Head of caudate nucleus (tissue), 42 donors: ENCODE results near the gene PDE4B.
"Not testable (repeated sequence)": the region's sequence is repeated elsewhere in the genome, so short reads cannot be mapped to it uniquely, and the experiment has no call there.

Source experiments
- DNase-seq, 42 donors: peaks; one replicate each; pipeline versions ENCODE4 v3.0.0 to v3.0.0-alpha.2; 2020 to 2021; ENCODE audit warnings: mixed read lengths in 7 of 42
- intact Hi-C: fragments of 100-400 bp; cut with DNase I; formaldehyde crosslinking; loops from one replicate; pipeline ENCODE4 v1.15.0; 2022

Gene PDE4B

GRCh38 chr1:66316464-66317247 is 524.0 kb downstream of the PDE4B start:
- no peak for DNase-seq

DNA sequence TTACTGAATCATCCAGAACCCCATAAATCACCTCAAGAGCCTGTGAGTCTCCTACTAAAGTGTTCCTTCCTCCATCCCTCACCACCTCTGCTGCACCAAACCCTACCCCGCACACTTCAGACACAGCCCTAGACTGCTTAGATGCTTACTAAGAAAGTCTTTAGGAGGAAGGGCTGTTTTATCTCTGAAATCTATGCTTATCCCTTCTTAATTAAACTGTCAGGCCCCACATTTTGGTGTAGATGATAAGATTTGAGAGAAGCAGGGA is 524.5 kb downstream of the PDE4B start:
- DNase-seq: no peak
- intact Hi-C loops: no loop called here

More at GRCh38 chr1:66316464-66317247, 524.0 kb downstream of the PDE4B start:
- intact Hi-C loops: no loop called here

DNA sequence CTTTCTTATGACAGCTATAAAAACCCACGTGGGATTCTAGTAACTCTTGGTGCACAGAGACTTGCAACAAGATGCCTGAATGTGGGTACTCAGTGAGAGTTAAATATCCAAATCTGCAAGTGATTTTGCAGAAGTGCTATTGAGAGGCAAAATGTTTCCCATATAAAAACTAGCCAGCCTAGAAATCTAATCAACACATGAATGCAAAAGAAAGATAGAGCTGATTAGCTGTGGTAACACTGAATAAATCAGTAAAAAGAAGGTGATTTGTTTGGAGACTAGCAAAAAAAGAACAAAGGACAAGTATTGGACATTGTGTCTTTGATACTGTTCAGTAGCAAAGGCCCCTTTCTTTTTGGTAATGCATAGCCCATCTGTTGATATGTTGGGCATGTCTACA is 527.5 kb downstream of the PDE4B start:
- DNase-seq: no peak
- intact Hi-C loops: no loop called here

DNA sequence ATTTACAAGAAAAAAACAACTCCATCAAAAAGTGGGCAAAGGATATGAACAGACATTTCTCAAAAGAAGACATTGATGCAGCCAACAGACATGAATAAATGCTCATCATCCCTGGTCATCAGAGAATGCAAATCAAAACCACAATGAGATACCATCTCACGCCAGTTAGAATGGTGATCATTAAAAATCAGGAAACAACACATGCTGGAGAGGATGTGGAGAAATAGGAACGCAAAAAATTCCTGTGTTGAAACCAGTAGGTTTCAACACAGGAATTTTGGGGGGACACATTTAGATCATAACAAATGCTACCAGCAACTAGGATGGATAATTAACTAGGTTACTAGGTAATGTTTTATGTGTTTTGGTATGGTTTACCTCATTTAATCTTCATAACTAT is 529.8 kb downstream of the PDE4B start:
- intact Hi-C loops: not testable (repeated sequence)

DNA sequence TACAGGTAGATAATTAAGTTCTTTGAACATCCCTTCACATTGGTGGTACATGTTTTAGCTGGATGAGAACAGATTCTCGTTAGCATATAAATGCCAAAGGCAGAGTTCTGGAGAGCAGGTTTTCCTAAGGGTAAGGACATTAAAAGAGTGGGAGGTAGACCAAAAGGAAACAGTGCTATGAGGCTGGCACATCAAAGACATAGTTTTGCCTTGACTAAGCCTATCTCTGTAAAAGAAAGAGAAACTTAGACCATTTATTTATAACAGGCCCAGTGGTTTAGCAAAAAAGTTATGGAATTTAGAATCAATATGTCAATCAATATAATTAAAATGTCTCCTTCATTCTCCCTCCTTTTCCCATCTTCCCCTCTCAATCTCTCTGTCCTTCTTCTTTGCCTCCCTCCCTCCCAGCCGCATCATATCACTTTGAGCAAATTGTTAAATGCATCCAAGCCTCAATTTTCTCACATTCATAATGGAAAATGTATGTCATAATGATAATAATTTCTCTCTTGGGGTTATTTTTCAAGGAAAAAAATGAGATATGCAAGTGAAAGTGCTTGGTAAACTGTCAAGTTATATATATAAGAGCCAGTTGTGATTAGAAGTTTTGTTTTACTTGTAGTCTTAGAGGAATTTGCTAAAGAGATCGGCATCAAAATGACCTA is 531.4 kb downstream of the PDE4B start:
- intact Hi-C loops: no loop called here
- no peak for DNase-seq

More for the DNA sequence above, 529.8 kb downstream of the PDE4B start:
- not testable (repeated sequence) for DNase-seq

GRCh38 chr1:66325594-66326380 is 533.1 kb downstream of the PDE4B start:
- intact Hi-C loops: no loop called here

GRCh38 chr1:66326867-66327266 is 534.2 kb downstream of the PDE4B start:
- intact Hi-C loops: no loop called here
- DNase-seq: no peak

More at GRCh38 chr1:66325594-66326380, 533.1 kb downstream of the PDE4B start:
- DNase-seq: no peak

DNA sequence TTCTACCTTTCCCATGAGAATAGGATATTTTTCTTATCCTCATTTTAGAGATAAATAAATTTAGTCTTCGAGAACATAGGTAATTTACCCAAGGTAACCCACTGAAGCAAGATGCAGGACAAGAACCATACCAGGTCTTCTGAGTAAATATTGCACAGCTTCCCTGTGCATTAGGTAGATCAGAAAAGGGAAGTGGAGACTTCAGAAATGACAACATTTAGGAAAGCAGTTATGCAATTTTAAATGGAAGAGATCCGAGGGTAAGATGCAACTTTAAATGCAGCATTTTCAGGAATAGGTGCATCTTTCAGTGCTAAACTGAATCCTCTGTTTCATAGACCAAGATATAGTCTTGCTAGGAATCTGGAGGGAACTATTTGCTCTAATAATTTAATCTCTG is 534.9 kb downstream of the PDE4B start:
- intact Hi-C loops: no loop called here
- DNase-seq: no peak

DNA sequence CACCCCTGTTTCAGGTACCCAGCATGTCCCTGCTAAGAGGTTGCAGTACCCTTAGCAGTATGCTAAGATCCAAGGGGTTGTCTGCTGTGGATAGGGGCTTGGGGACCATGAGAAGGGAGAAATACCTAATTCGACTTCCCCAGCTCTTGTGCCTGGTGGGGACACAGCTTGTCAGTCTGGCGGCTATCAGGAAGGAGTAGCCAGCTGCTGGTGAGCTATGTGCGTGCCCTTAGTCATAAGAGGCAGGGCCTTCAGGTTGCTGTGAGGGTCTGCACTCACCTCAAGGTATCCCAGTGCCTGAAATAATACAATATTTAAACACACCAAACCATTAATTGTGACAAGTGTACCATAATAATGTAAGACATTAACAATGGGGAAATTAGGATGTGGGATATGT is 536.2 kb downstream of the PDE4B start:
- no peak for DNase-seq
- intact Hi-C loops: no loop called here

DNA sequence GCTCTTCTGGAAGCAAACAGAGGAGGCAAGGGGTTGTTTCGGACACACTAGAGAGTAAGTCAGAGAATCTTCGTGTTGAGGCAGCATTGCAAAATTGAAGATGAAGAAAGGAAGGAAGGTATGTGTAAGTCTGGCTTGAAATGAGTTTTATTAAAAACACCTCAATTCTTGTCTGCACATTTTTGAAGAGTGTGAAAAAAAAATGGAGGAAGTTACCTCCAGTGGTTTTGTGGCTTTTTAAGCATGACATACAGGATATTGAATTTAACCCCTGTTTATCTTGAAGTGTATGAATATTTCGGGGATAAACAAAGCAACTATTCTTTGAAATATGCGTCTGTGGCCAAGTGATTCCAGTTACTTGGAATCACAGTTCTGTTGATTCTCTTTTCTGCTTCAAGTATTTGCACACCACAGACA is 538.0 kb downstream of the PDE4B start:
- intact Hi-C loops: no loop called here
- no peak for DNase-seq

DNA sequence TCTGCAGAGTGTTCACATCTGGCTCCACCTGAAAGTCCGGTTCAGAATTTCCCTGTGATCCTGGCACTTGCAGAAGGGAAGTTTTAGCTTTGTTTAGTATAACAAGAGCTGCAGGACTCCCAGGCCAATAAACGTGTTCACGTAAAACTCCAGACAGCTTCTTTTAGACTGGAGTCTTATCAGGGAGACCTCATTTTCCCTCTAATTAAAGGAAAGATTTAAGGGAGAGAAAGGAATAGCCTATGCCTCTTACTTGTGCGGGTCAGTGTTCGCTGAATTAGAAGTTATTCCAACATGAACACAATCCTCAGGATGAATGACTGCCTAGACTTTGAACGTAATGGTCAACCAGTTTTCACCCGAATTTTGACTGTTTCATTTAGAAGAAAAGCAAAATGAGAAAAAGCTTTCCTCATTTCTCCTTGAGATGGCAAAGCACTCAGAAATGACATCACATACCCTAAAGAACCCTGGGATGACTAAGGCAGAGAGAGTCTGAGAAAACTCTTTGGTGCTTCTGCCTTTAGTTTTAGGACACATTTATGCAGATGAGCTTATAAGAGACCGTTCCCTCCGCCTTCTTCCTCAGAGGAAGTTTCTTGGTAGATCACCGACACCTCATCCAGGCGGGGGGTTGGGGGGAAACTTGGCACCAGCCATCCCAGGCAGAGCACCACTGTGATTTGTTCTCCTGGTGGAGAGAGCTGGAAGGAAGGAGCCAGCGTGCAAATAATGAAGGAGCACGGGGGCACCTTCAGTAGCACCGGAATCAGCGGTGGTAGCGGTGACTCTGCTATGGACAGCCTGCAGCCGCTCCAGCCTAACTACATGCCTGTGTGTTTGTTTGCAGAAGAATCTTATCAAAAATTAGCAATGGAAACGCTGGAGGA is 539.2 kb downstream of the PDE4B start:
- intact Hi-C loops: no loop called here
- peak in 26 of 42 donors; percentile 13 to 73 (median 44) for DNase-seq

GRCh38 chr1:66332548-66332901 is 539.8 kb downstream of the PDE4B start:
- no peak for DNase-seq
- intact Hi-C loops: no loop called here

DNA sequence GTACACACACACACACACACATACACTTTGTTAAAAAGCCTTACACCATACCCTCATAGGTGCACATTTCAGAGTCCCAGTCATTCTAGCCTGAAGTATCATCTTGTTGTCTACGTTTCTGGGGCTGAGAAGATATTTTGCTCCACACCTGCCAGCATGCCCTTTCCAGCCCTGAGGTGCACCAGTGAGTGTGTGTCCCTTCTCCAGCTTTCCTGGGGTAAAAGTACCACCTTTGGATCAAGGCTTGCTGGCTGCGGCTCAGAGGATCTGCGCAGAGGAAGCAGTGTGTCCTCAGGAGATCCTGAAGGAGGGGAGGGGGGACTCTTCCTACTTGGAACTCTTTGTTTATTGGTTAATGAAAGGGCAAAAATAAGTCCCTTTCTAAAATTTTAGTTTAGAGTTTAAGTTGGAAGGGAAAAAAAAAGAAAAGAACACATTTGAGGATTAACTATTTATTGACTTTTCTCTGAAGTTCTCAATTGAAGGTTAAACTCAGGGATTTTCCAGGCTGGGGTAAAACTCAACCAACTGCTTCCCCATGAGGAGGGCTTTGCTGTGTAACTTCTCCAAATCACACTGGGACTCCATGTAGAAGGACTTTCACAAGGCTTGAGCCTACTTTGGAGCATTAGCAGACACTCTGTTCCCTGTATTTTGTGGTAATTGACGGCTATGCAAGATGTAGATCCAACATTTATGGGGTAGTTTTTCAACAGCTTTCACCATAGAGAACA is 540.9 kb downstream of the PDE4B start:
- intact Hi-C loops: no loop called here
- DNase-seq: peak in 1 of 42 donors; percentile 38

- no peak for DNase-seq
- intact Hi-C loops: no loop called here
These were observed 541.6 kb downstream of the PDE4B start for GRCh38 chr1:66334318-66334717.

- intact Hi-C loops: no loop called here
- DNase-seq: no peak
These were observed 542.4 kb downstream of the PDE4B start for GRCh38 chr1:66335125-66335524.

GRCh38 chr1:66335859-66336640 is 543.4 kb downstream of the PDE4B start:
- peak in 34 of 42 donors; percentile 22 to 76 (median 48) for DNase-seq
- intact Hi-C loops: no loop called here

DNA sequence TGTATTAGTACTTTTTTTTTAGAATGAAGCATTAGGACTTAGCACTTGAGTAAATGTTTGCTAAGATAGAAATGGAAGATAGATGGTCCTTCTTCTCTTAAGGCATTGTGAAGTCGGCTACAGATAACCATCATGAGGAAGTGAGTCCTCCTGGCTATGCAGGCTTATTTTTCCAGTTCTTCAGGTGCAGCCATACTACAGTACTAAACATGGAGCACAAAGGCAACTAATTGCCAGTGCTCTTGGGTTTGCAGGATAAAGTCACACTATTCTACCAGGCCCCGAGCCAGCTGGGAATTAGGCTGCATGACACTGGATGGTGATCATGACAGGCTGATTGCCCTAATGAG is 543.9 kb downstream of the PDE4B start:
- no peak for DNase-seq

DNA sequence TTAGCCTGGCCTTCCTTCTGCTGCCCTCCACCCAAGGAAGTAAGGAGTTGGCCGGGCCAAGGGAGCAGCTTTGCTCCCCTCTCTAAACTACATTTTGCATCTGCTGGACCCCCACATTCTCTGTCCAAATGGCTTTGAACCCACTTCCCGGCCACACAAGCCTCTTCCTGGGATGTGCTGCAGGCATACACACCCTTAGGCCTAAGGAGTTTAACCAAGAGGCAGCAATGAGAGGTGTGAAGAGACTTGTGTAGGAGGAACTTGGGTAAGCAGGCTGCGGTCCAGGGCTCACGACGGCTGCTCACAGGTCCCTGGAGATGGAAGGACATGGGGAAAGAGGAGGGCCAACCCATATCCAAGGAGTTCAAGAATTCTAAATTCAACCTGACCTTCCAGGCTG is 544.6 kb downstream of the PDE4B start:
- intact Hi-C loops: no loop called here
- DNase-seq: no peak

More for the DNA sequence above, 543.9 kb downstream of the PDE4B start:
- intact Hi-C loops: no loop called here
